Stimulated activated CD4-positive, alpha-beta T cell treated with anti-CD3 and anti-CD28 coated beads, TNF-alpha, amount 100 ng/mL, for 48 hours (primary cell): ENCODE measurements around the gene TIMM10.

Experiments
- DNase-seq, 3 donors: peaks; one replicate each; pipeline ENCODE4 v3.0.0-alpha.2; 2020; ENCODE audit warnings: low read depth in 3 of 3

TIMM10 gene, protein sequence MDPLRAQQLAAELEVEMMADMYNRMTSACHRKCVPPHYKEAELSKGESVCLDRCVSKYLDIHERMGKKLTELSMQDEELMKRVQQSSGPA

DNA sequence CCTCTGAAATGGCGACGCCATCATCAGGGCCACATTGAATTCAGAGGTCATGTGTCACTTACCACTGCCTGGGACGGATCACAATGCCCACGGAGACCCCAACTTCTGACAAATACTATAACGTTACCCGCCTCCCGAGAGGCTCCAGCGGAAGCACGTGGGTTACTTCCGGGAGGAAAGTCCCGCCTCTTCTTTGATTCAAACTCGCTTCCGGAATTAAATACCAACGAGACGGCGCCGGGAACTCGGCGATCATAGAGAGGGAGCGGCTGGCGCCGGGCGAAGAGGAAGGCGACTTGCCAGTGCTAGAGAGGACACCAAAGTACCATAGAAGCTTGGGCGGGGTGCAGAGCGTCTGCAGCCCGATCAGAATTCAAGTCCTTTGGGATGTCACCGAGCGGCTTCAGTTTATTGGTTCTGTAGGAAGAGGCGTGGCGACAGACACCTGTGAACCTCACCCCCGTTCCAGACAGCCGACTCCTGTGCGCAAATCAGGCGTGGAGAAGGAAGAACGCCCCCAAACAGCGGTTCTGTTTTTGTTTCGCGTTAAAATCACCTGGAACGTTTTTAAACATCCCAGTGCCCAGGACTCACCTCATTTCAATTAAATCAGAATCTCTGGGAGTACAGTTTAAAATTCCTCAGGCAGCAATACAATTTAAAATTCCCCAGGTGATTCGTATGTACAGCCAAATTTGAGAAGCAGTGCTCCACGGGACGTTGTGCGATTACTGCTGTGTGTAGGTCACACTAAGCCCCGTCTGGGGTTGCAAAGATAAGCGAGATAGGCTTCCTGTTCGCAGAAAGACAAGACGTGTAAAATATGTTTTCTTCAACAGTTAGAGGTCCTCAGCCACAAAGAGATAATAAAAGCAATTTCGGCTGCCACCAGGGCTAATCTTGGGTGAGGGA lies at the start of gene TIMM10:
Gene TIMM10, minus strand, starts transcription at position 159 of the 912 bp plus-strand sequence. CDS start 565 bp downstream, outside the sequence.
- peak; percentile 84 to 95 (median 86) for DNase-seq

DNA sequence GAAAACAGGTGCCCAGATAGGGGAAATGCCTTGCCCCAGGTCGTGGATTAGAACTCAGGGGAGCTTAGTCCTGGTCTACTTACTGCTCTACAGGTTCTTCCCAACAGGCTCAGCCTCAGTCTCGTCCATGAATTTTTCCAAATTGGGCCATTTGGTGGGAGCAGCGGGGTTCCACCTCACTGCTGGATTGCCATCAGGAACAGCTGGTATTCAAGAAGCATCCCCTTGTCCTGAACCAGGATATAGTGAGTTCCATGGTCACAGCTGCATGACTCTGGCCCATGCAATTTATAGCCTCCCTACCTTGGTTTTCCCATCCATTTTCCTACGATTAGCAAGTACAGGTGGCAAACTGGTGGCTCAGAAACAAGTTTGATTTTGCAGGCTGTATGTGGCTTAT lies 43.5 kb upstream of the TIMM10 start:
- DNase-seq: no peak

DNA sequence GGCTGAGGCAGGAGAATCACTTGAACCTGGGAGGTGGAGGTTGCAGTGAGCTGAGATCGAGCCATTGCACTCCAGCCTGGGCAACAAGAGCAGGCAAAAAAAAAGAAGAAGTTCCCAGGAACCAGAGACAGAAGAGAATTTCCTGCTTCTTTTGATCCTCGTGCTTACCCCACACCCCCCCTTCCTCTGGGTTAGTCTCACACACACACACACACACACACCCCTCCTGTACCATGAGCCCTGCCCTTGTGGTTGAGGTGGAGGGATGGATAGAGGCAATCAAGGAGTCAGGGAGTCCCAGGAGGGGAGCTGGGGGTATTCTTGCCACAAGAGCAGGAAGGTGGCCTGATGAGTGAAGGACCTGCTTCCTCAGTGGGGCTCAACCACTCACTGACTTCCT lies 41.1 kb upstream of the TIMM10 start:
- DNase-seq: no peak

DNA sequence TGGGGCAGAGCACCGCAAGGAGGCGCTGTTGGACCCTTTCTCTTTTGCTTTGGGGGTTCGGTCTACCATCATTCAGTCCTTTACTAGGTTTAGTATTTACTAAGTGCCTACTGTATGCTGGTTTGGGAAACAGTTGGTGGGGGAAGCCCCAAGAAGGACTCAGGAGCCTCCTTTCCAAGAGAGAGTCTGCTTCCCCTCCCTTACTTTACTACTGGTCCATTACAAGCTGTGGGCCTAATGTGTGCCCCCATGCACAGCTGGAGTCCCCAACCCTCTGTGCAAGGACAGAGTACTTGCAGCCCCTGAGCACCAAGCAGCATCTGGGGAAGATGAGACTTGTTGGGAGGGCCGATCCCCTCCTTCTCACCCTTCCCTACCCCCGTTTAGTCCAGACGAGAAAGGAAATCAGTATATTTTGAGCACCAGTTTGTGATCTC lies 37.8 kb upstream of the TIMM10 start:
- DNase-seq: peak in 2 of 3 donors; percentile 85 to 86

DNA sequence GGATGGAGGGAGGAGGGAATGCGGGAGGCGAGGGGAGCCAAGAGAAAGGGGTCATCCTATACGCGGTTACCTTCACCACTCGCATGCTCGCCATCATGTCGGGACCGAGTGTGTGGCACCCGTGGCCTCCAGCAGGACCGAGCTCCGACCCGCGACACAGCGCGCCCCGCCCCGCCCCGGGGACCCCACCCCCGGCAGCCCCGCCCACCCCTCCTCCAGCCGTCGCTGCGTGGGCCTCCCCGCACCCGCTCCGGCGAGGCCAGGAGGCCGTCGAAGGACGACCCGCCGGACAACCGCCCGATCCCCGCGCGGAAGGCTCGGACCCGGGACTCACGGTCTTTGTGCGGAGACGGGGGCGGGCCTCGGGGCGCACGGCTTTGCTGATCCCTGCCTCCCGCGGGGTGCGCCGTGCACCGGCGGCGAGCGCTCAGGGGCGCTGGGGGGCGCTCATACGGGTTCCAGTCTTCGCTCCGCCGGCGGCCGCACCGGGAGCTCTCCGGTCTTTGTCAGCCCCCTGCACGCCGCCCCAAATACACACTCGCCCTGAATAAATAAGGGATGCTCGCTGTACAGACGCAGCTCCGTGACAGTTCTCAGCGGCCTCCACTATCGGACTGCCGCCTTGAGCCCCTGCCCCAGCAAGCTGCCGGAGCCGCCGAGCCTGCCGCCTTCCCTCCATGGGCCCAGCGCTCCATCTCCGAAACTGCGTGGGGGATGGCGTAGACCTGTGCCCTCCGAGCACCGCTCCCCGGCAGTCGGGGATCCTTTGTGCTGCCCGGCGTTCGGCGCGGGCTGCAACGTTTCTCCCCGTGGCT lies 37.2 kb upstream of the TIMM10 start, which contains the start of gene UBE2L6:
Gene UBE2L6, minus strand, starts transcription at position 158 of the 815 bp plus-strand sequence. Its CDS starts 61 bp downstream, at position 97.
- DNase-seq: peak; percentile 28 to 79 (median 64)

DNA sequence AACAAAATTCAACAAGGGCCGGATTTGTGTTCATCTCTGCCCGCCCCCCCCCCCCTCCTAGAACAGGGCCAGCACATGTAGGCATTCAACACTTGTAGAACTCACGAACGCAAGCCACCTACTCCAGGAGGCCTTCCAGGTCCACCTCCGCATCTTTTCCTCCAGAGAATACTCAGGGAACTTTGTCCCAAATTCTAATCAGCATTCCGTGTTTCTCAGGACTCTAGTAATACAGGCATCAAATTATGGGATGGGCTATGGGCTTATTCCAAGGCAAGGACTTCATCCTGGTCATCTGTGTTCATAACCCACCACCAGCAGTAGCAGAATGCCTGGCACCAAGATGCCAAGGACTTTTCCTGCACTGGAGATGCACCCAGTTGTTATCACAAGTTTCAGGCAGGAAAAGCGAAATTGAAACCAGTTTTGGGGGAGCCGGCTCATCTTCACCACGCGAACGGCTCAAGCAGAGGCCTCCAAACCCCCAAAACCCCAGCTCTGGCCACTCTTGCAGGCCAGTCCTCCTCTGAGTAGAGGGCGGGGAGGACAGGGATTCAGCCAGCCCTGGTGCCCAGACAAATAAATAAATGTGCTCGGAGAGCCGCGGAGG lies 36.5 kb upstream of the TIMM10 start:
- peak in 1 of 3 donors; percentile 20 for DNase-seq

DNA sequence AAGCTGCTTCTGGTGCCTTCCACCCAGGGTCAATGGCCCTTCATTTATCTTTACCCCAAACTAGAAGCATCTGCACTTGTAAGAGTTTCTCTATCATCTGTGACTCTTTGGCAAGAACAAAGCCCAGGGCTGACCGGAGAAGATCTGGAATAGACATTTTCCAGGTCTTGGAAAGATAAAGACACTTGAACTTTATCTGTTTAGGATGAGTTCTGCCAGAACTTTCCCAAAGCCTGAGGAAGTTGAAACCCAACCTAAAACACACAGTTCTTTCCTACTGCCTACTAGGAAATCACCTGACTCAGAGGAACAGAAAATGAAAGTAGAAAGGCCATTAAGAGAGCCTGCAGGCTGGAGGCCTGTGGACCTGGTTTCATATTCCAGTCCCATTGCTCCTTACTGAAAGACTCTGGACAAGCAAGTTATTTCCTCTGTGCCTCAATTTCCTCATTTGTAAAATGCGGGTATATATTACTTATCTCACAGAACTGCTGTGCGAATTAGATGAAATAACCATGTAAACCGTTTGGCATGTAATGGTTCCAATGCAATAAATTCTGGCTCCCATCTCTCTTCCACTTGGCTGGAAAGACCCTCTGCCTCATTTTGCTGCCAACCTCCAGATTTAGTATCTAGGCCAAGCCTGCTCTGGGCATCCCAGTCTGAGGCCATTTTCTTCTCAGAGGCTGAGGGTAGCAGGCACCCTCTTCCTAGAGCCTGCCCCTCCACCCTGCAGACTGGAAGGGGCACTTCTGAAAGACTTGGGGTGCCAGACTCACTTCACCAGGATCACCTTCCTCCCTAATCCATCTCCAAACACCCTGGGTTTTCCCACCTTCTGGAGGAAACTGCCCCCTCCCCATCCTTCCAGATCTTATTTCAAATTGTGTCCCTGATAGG lies 35.7 kb upstream of the TIMM10 start:
- no peak for DNase-seq

DNA sequence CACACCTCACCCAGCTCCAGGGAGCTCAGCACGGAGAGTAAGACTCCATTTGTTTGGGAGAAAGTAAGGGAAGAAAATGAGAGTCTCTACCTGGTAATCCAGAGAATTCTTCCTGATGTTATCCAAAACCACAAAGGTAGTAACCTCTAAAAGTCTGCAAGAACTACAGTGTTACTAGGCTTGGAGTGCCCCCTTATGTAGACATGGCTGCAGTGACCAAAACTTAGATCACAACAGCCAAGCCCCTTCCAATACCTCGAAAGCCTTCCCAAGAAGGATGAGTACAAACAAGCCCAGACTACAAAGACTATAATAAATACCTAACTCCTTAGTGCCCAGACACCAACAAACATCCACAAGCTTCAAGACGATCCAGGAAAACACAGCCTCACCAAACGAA lies 32.0 kb upstream of the TIMM10 start:
- no peak for DNase-seq

DNA sequence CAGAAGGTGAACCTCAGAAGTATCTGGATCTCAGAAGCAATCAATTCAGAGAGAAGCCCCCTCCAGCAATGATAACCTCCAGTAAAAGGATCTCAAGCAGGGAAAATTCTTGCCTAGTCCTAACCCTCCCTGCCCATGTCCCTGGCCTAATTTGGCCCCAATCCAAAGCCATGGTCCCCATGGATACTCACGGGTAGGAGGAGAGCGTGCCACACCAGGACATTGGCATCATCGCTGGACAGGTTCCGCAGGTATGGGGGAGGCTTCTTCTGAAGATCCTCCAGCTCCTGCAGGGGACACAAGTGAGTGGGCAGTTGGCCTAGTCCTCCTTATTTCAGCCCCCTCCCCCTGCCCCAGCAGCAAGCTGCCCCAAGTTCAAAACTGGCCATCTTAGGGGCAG lies 29.6 kb upstream of the TIMM10 start:
- no peak for DNase-seq

DNA sequence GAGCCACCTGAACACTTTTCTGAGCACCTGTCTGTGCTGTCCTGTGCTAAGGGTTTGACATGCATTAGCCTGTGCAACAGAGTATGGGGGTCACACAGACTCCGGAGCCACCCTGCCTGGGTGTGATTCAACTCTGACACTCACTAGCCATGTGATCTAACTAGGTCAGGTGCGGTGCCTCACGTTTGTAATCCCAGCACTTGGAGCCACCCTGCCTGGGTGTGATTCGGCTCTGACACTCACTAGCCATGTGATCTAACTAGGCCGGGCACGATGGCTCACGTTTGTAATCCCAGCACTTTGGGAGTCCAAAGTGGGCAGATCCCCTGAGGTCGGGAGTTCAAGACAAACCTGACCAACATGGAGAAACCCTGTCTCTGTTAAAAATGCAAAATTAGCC lies 25.5 kb upstream of the TIMM10 start:
- no peak for DNase-seq

DNA sequence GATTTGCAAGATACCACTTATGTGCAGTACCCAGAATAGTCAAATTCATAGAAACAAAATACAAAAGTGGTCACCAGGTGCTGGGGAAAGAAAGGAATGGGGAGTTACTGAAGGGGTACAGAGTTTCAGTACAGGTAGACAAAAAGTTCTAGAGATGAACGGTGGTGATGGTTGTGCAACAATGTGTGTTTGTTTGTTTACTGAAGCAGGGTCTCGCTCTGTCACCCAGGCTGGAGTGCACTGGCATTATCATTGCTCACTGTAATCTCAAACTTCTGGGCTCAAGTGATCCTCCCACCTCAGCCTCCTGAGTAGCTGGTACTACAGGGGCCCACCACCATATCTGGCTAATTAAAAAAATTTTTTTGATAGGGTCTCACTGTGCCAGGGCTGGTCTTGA lies 24.8 kb upstream of the TIMM10 start:
- DNase-seq: no peak

DNA sequence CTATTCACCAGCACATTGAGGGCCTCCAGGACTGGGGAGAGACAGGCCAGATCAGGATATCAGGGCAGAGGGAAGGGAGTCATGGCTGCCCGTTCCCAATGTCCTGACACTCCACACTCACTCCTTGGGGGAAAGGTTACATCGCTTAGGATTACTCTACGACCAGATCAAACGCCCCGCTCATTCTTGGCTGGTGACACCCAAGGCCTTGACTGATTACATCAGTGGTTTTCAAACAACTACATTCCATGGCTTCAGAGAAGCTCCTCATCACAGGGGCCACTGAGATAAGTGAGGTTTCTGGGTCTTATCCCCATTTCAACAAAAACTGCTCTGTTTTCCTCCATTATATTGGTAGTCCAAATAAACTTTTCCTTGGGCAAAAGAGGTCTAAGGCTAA lies 21.9 kb upstream of the TIMM10 start:
- no peak for DNase-seq

DNA sequence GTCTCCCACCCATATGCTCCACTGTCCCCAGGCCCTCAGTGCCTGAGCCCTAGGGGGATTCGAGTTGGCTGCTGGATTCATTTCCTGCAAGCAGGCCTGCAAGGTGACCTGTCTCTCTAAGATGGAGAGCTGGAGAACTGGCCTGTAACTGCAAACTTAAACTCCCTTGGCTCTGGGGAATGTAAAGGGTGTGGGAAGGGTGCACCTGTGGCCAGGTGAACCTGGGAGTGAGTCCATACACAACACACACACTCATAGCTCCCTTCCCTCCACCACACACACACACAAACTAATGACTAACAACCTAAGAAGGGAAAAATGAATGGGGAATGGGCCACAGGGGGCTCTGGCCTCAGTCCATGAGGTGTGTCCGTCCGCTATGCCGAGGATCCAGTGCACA lies 21.4 kb upstream of the TIMM10 start:
- no peak for DNase-seq

DNA sequence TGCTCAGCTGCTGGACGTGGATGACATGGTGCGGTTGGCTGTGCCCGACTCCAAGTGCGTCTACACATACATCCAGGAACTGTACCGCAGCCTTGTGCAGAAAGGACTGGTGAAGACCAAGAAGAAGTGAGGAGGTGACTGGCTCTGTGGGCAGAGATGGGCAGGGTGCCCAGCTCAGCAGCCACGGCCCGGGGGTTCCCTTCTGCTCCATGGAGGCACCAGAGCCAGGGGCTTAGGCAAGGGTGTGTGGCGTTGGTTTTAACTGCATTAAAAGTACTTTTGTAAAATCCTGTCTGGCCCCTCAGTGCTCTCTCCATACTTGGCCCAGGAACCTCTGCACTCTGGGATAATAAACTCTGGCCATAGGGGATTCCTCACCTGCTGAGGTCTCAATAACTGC lies 19.4 kb upstream of the TIMM10 start:
- DNase-seq: no peak

DNA sequence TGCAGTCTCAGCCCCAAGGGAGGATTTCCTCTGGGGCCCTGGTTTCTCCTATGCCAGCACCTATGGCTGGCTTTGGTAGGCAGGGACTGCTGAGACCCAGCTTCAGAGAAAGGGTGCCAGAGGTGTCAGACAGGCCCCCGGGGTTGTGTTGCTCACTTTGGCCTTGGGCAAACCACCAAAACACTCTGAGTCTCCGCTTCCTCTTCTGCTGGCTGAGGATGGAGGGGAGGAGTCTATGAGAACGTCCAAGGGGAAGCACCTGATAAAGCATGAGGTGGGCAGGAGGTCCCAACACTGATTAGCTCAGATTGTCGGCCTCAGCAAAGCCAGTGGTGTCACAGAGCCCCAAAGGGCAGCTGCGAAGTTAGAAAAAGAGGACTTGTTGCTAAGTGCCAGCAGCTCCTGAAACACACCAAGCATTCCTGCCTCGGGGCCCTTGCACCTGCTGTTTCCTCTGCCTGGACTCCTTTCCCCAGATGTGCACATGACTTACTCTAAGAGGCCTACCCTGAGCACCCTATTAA lies 17.4 kb upstream of the TIMM10 start:
- DNase-seq: no peak

DNA sequence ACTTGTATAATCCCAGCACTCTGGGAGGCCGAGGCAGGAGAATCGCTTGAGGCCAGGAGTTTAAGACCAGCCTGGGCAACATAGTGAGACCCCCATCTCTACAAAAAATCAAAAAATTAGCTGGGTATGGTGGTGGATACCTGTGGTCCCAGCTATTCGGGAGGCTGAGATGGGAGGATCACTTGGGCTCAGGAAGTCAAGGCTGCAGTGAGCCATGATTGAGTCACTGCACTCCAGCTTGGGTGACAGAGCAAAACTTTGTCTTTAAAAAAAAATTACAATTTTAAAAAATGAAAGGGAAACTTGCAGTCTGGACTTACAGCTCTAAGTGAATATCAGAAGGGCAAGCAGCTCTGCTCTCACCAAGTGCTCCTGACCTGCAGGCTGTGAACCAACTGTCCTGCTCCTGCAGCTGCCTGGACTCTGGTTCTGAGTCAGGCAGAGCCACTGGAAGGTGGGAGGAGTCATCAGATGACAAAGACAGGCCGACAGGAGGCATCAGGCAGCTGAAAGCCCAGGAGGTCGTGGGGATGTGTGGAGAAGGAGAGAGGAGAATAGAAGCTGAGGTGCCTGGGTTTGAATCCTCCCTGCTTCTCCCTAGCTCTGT lies 16.4 kb upstream of the TIMM10 start:
- no peak for DNase-seq

DNA sequence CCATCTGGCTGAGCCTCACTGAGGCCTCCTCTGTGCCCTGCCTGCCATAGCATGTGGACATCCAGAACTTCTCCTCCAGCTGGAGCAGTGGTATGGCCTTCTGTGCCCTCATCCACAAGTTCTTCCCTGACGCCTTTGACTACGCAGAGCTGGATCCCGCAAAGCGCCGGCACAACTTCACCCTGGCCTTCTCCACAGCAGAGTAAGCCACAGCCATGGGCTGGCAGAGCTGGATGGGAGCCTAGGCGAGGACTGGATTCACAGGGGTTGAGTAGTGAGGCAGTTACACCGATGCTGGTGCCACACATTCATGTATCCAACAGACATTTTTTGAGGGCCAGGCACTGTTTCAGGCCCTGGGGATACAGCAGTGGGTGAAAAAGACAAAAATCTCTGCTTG lies 15.9 kb upstream of the TIMM10 start:
- DNase-seq: no peak

DNA sequence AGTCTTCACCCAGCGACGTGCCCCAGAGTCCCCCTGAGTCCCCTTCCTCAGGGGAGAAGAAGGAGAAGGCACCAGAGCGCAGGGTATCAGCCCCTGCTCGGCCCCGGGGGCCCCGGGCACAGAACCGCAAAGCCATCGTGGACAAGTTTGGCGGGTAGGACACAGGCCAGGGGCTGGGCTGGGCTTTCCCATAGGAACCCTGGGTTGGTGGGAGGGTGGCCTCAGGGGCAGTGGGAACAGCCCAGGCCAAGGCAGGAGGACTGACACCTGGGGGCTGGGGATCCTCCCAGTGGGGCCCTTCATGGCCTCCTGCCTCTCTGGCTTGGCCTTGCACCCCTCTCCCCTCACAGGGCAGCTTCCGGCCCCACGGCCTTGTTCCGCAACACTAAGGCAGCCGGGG lies 15.3 kb upstream of the TIMM10 start:
- no peak for DNase-seq

DNA sequence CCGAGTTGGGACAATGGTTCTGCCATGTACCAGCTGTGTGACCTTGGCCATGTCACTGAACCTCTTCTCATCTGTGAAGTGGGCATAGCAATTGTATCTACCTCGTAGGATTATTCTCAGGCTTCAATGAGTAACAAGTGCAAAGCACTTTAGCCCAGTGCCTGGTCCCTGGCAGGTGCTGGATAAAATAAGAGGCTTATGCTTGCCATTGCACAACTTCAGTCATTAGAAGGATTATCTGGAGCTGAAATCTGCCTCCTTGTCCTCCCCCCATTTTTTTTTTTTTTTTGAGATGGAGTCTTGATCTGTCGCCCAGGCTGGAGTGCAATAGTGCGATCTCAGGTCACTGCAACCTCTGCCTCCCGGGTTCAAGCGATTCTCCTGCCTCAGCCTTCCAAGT lies 14.0 kb upstream of the TIMM10 start:
- DNase-seq: no peak

DNA sequence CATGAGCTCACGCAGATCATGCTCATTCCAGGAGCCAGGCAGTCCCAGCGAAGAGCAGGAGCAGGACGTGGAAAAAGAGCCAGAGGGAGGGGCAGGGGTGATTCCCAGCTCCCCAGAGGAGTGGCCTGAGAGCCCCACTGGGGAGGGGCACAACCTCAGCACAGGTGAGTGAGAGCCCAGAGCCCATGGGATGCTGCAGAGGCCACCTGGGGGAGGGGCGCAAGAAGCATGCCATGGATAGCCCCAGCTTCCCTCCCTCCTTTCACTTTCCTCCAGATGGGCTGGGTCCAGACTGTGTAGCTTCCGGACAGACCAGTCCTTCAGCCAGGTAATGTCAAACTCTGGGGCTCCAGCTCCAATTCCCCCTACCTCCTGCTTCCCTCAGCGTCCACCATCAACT lies 13.0 kb upstream of the TIMM10 start:
- DNase-seq: no peak
